CD4-positive, alpha-beta T cell treated with Interleukin-6 at 100 ng/mL for 8 hours (primary cell): ENCODE results near the gene ATP6V1F.

Source experiments
- DNase-seq: peaks from one replicate; pipeline ENCODE4 v3.0.0-alpha.2; 2020; ENCODE audit warnings: mixed read lengths, low spot score

Gene ATP6V1F

DNA sequence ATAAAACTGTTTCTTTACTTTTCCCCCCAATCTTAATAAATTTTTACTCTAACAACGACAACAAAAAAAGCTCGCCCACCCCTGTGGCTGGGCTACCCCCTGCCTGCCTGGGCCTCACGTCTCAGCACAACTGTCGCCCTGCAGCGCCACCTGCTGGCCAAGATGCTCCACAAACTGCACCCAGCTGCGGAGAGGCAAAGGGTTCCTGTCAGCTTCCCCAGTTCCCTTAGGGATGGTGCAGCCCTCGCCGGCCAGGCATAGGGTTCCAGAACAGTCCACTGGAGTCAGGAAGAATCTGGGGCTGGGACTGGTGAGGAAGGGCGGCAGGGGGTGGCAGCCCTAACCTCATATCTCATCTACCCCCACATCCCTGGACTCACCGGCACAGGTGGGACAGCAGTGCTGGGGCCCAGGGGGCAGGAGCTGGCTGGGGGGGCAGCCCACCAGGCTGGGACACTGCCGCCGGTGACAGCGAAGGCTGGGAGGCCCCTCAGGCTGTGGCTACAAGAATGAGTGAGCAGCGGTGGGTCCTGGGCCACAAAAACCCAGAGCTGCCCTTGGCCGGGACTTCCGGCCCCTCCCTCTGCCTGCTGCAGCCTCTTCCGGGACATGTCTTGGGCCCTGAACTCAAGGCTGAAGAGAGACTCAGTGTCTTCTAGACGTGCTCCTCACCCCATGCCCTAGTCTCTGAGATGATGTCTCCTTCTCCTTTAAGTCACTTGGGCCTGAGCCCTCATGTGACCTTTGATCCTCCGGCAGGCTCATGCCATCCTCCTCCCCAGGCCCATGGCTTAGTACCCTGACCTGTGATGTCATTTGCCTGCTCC, 21.2 kb downstream of the ATP6V1F start:
- DNase-seq: peak; percentile 75

DNA sequence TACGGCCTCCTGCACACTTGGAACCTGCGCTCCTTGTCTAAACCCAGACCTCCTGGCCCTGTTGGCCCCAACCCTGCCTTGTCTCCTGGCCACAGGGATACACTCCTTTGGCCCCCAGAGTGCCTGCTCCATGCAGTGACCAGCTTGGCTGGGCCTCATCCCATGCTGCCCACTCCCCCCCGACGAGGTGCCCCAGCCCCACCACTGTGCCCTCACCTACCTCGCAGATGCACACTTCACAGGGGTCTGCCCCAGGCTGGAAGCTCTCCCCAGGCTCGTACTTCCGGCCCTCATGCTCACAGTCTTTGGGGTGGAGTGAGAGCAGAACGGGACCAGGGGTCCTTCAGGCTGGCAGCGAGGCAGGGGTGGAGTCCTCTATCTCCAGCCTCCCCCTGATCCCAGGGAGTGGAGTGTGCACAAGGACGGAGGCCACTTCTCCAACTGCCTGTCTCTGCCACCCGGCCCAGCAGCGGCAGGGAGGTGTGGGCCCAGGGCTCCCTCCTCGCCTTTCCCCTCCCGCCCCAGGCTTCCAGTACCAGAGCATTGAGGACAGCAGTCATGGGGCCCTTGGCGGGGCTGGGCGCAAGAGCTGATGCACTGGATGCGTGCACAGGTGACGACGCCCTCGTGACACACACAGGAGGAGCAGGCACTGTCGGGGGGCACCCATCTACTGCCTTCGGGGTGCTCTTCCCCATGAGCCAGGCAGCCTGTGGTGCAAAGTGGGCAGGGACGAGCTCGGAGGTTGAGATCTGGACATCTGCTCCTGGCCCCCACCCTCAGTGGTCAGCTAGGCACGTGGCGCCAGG, 22.1 kb downstream of the ATP6V1F start:
- DNase-seq: no peak

DNA sequence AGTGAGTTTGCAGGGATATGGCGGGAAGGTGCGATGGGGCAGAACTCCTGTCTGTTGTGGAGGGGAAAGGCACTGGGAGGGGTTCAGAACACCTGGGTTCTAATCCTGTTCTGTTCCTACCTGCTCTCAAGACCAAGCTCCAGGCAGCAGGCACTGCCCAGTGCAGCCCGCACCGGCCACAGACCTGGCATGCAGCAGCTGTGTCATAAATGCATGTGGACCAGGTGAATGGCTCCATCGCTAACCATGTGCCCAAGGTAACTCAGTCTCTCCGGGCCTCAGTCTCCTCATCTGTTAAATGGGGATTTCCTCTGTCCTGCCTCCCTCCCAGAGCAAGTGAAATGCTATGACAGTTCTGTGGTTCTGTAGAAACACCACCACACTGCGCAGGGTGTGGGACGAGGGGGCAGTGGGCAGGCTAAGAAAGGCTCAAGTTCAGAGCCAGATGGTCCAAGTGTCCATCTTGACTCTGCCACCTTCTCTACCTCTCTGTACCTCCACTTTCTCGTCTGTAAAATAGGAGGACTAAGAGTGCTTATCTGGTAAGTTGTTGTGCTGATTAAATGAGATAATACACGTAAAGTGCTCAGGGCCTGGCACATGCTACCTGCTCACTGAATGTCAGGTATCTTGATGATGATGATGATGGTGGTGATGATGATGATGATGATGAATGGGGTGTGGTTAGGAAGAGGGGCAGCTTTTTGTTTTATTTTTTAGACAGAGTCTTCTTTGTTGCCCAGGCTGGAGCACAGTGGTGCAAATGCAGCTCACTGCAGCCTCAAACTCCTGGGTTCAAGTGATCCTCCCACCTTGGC, 22.9 kb downstream of the ATP6V1F start:
- no peak for DNase-seq

DNA sequence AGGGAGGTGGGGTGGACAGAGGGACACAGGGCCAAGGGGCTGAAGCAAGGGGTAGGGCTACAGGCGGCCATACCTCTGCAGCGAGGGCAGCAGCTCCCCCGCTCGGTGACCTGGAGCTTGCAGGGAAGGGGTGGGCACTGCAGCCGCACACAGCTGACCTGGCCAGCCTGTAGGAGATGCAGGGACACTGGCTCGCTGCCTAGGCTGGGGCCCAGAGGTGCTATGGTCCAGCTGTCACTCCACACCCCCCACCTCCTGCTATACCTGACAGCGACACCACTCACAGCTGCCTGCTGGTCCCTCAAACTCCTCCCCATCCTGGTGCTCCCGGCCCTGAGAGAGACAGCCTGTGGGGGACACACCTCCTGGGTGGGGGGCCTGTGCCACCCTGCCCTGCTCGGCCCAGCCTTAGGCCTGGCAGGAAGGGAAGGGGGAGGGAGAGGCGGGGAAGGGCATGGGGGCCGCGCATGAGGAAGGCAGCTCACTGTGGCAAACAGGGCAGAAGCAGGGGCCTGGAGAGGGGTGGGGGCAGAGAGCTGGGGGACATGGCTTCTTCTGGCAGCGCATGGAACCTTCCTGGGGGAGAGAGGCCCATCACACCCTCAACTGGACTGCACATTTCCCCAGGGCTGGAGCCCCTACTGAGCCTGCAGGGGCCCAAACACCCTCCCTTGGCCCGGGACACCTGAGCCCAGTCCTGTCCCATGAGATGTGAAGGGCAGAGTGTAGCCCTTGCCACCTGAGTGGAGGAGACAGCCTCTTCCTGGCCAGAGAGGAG, 23.9 kb downstream of the ATP6V1F start:
- DNase-seq: no peak

DNA sequence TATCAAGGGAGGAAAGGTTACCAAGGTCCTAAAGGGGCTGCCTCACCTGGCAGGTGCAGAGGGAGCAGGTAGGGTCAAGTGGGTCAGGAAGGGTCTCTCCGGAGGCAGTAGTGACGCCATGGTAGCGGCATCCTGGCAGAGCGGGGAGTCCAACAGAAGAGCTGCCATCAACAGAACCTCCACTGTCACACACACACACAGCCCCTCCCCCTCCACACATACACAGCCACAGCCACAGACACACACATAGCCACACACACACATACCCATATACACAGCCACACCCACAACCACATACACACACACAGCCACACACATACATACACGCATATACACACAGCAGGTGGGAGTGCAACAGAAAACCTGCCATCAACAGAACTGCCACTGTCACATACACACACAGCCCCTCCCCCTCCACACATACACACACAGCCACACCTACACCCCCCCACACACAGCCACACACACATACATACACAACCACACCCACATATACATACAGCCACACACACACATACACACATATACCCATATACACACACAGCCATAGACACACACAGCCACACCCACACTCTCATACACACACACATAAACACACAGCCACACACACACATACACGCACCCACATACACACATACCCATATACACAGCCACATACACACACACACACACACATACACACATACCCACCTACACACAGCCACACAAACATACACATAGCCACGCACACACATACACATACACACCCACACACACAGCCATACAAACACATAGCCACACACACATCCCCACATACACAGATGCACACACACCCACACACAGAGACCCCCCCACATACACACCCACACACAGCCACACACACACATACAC, 24.7 kb downstream of the ATP6V1F start:
- no peak for DNase-seq

DNA sequence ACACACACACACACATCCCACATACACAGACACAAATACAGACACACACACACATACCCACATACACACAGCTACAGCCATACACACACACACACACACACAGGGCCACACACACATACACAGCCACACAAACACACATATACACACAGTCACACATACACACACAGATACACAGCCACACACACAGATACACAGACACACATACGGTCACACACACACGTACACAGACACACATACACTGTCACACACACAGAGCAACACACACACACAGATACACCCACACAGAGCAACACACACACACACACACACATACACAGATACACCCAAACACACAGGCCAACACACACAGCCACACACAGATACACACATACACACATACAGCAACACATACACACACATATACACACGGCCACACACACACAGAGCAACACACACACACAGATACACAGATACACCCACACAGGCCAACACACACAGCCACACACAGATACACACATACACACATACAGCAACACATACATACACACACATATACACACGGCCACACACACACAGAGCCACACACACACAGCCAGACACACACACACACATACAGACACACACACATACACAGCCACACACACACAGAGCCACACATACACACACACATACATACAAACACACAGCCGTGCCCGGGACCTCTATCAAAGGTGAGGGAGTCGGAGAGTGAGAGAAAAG, 25.5 kb downstream of the ATP6V1F start:
- no peak for DNase-seq

DNA sequence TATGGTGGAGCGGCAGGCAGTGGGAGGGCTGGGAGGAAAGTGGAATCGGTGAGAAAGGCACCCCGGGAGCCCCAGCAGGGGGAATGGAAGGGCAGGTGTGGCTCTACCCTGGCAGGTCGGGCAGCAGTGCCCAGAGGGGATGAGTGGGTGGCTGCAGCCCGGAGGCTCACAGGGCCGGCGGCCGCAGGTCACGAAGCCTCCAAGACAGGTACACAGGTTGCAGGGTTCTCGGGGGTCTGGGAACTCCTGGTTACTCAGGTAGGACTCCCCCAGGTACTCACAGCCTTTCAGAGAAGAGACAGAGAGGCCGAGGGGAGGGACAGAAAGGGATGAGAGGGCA, 26.1 kb downstream of the ATP6V1F start:
- no peak for DNase-seq

DNA sequence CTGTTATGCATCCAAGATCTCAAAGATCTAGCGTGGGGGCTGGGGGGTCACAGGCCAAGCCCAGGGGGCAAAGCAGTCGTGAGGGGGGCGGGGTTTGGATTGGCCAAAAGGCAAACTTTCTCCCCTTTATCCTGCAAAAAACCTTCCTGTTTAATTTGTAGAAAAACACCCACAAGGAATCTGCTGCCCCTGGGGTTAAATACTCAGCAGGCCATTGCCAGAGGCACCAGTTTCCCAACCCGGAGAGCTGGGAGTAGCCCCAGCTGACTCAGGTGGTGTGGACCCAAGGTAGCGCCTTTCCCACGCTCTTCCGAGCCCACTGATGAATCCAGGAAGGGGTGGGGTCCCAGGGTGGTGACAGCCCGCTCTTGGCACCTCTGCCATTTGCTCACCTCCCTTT, 26.5 kb downstream of the ATP6V1F start:
- DNase-seq: no peak

DNA sequence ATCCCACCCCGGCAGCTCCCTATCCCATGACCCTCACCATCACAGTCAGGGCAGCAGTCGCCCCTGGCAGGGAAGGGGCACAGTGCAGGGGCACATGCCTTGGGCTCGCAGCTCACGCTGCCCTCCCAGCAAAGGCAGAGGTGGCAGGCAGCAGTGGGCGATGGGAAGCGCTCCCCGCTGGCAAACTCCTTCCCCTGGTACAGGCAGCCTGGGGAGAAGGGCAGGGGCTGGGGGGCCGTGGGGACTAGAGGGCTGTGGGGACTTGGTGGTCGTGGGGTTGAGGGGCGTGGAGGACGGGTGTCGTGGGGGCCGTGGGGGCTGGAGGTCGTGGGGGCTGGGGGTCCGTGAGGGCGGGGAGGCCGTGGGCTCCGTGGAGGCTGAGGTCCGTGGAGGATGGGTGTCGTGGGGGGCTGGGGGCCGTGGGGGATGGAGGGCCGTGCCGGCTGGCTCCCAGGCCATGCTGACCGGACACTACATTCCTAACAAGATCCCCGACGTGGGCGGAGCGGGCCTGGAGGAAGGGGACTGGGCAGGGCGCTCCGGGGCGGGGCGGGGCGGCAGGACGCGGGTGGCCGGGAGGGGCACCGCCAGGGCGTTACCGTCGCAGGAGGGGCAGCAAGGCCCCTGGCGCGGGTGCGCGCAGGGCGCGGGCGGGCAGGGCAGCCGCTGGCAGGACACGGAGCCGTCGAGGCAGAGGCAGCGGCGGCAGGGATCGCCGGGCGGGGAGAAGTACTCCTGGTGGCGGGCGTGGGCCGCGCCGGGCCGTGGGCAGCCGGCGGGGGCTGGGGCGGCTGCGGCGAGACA, 27.9 kb downstream of the ATP6V1F start:
- DNase-seq: no peak

DNA sequence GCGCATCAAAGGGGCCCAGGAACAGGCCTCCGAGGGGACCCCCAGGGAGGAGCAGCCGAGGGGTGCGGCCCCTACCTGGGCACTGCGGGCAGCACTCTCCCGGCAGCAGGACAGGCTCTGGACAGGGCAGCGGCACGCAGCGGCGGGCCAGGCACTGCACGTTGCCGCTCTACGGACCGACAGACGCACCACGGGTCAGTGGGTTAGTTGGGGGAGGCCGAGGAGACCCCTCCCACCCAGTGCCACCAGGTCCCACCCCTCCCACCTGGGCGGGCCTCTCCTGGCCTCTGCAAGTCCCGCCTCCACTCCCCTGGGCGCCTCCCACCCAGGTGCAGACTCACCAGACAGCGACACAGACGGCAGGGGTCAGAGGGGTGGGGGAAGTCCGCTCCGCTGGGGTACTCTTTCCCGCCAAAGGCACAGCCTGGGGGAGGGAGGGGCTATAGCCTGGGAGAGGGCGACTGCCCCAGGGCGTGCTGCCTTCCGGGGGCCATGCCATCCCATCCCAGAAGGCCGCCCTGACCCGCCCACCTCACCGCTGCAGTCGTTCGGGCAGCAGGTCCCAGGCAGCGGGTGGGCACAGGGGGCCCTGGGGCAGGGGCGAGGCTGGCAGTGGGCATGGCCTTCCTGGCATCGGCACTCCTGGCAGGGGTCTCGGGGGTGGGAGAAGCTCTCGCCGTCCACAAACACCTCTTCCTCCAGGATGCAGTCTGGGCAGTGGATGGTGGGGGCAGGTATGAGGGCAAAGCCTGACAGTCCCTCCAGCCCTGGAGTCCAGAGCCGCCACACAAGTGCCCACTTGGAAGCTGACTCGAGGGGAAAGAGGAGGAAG, 28.7 kb downstream of the ATP6V1F start:
- DNase-seq: no peak

DNA sequence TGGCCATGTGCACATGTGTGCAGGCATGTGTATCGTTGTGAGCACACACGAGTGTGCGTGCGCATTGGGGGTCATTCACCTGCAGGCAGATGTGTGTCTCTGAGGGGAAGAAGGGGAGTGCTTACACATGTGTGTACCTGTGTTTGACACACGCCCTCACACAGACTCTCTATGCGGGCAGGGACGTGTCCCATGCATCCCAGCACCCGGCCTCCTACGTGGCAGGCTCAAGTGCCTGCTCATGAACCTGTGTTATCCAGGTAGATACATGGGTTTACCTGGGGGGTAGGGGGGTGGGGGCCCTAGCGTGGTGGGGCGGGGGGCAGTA, 29.2 kb downstream of the ATP6V1F start:
- DNase-seq: no peak

DNA sequence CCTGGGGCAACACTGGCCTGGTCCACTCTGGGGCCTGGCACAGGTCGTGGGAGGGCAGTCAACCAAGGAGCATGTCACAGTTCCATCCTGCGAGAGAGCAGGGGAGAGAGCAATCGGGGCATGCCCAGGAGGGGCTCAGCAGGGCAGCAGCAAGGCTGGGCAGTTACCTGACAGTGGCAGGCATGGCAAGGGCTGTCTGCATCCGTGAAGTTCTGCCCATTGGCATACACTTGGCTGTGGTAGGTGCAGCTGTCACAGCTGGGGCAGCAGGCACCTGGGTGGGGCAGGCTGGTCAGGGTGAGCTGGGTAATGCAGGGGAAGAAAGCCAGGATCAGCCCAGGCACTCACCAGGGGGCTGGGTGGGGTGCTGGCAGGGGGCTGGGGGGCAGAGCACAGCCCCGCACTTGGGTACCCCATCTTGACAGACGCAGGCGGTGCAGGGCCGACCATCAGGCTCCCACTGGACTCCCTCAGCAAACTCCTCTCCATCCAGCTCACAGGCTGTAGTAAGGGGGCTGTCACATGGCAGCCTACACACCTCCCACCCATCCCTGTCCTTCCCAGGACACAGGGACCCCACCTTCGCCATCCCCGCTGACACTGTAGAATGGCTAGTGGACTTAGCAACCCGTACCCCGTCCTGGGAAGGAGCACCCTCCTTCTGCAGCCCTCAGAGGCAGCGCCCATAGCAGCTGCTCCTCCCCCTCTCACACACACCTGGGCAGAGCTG, 30.0 kb downstream of the ATP6V1F start:
- no peak for DNase-seq

DNA sequence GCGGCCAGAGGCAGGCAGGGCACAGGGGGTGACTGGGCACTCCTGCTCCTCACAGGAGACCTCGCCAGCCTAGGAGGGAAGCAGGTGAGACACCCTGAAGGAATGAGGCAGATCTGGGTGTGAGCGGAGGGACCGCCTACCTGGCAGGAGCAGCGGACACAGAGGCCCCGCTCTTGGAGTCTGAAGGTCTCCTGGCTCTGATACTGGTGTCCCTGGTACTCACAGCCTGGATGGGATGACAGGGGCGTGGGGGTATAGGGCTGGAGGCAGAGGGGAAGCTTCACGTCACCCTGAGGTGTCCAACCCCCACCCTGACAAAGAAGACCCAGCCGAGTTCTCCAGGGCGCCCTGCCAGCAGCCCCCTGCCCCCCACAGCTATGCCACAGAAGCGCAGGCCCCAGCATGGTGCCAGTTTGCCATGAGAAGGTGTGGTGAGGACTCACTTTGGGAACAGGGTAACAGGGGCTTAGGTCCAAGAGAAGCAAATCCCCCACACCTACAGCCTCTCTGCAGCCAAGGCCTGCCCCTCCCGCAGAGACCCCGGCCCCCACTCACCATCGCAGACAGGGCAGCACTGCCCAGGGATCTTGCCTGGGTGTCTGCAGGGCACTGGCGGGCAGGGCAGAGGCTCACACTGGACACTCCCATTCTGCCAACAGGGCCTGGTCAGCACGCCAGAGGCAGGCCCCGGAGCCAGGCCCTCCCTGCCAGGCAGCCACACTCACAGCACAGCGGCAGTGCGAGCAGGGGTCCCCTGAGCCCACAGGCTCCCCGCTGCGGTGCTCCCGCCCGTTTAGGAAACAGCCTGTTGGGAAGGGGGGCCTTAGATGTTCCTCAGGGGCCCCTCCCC, 30.8 kb downstream of the ATP6V1F start:
- no peak for DNase-seq

DNA sequence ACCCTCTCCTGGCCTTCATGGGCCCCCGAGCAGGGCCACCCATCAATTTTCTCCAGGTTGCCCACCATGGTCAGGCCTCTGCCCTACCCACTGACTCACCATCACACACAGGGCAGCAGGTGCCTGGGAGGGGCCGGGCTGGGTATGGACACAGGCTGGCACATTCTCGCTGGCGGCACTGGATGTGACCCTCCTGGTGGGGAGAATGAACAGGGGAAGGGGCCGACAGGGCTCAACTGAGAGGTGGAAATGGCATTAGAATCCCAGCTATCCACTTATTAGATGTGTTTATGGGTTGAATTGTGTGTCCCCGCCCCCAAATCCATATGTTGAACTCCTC, 31.4 kb downstream of the ATP6V1F start:
- no peak for DNase-seq

DNA sequence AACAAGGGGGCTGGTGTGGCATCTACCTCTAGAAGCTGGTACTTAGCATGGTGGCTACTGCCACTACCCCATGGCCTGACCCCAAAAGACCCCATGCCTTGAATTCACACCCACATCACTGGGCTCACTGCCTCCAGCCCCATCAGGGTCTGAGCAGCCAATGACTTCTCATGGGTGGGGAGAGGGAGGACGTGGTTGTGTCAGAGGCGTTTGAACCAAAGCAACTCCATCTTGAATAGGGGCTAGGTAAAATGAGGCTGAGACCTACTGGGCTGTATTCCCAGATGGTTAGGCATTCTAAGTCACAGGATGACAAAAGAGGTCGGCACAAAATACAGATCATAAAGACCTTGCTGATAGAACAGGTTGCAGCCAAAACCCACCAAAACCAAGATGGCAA, 32.7 kb downstream of the ATP6V1F start:
- no peak for DNase-seq

DNA sequence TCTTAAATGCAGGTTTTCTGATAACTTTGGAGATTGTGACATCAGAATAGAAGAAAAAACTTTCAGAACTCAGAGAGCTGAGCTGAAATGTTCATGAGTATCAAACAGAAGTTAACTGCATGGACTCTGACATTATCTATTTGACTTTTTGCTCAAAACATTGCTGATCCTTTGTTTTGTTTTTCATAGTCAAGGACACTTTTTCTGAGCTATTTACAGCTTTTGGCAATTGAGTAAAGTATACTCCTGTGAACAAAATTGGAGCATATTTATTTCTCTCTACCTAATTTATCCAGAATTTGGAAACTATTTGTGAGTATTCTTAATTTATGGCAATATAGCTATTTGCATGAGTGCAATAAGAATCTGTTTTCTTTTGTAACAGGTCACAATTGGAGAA, 36.7 kb downstream of the ATP6V1F start:
- no peak for DNase-seq

DNA sequence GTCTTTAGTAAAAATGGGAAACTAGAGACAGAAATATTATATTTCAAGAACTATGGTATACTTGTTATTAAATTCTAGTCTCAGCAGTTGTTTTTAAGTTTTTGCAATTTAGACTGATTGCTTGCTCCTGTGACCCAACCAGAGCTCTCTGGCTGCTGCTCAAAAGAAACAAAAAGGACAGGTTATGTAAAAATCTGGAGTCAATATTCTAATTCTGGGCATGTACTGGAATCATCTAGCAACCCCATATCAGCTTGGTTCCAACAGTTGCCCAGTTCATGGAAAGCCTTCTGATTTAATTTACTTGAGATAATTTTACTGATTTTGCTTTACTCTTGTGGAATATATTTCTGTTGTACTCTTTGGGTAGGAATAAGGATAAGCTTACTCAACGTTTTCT, 37.6 kb downstream of the ATP6V1F start:
- no peak for DNase-seq
